HG03025 (cell line): Measurements from ENCODE around the gene HCAR2.
"Not testable (repeated sequence)": the region's sequence is repeated elsewhere in the genome, so short reads cannot be mapped to it uniquely, and the experiment has no call there.

ENCODE experiments used
- ATAC-seq: cut with Tn5 transposase; IDR thresholded peaks from one replicate; pipeline ENCODE4 v1.9.1; 2021; ENCODE audit warnings: mild to moderate bottlenecking, moderate library complexity; ENCODE audit not compliant: unreplicated experiment, low FRiP score

Gene HCAR2

DNA sequence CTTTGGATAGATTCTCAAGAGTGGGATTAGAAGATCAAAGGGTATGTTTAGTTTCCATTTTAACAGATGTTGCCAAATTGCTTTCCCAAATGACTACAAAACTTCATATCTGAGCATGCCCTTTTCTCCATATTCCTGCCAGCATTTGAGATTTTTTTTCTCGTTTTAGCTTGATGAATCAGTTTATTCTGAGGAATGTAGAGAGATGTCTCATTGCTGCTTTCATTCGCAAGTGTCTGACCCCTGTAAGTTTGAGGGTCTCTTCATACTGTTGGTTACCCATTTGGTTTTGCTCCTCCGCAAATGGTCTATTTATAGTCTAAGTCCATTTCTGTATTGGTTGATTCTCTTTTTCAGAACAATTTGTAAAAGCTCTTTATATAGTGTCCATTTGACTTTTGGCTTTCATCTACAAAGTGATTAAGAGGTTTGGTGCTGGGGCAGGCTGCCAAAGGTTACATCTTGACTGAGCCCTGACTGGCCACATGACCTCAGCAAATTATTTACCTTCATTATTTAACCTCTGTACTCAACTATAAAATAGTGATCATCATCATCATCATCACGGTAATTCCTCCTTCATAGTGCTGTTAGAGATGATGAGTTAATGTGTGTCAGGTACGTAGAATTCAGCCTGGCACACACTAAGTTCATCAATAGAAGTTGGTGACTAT is 33.6 kb downstream of the HCAR2 start:
- no peak for ATAC-seq

GRCh38 chr12:122668268-122668667 is 34.9 kb downstream of the HCAR2 start:
- no peak for ATAC-seq

DNA sequence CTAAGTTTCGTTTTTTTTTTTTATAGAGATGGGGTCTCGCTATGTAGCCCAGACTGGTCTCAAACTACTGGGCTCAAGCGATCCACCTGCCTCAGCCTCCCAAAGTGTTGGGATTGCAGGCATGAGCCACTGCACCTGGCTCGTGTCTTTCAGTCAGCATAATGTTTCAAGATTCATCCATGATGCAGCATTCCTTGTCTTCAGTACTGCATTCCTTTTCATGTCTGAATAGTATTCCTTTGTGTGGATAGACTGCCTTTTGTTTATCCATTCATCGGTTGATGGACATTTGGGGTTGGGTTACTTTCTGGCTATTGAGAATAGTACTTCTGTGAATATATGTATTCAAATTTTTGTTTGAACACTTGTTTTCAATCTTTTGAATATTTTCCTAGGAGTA is 37.4 kb downstream of the HCAR2 start:
- ATAC-seq = no peak

DNA sequence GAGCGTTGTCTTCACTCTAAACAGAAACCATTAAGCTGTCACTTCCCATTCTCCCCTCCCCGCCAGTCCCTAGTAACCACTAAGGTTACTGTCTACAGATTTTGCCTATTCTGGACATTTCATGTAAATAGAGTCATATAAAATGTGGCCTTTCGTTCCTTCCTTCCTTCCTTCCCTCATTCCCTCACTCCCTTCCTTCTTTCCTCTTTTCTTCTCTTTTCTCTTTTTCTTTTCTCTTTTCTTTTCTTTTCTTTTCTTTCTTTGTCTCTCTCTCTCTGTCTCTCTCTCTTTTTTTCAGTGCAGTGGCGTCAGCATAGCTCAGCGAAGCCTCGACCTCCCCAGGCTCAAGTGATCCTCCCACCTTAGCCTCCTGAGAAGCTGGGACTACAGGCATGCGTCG is 37.8 kb downstream of the HCAR2 start:
- no peak for ATAC-seq

GRCh38 chr12:122661938-122662337 is 41.2 kb downstream of the HCAR2 start:
- ATAC-seq = no peak

DNA sequence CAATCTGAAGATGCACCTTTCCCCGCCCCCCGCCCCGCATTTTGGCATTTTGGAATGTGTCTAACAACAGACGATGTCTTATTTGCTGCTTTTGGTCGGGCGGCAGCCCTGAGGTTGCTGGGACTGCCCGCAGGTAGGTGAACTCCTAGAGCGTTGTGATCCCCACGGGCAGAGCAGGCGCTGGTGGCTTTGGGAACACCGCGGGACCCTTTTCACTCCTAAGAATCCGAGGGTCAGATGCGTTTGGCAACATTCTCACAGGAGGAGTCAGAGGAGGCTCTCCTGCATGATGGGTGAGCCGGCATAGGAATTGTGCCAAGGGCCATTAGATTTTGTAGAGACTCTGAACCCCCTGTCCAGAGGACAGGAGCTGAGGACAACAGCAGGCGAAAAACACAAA is 41.9 kb downstream of the HCAR2 start:
- ATAC-seq = no peak

GRCh38 chr12:122659579-122659978 is 43.6 kb downstream of the HCAR2 start:
- no peak for ATAC-seq

DNA sequence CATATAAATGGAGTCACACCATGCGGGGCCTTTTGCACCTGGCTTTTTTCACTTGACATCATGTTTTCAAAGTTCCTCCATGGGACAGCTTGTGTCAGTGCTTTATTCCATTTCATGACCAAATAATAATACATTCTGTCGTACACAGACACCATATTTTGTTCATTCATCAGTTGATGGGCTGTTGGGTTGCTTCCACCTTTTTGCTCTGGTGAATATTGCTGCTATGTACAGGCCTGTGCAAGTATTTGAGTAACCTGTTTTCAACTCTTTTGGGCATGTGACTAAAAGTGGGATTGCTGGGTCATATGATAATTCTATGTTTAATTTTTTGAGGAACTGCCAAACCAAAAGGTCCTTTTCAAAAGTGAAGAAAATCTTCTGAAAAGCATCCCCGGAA is 46.9 kb downstream of the HCAR2 start:
- ATAC-seq = no peak

DNA sequence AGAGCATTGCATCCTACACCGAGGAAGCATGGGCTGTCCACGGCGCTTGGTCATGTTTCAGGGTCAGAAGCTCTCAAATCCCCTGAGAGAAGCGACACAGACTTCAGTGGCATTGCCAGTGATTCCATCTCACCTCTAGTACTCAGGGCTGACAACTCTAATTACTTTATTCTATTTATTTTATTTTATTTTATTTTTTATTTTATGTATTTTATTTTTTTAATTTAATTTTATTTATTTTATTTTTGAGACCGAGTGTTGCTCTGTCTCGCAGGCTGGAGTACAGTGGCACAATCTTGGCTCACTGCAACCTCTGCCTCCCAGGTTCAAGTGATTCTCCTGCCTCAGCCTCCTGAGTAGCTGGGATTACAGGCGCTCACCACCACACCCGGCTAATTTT is 49.9 kb downstream of the HCAR2 start:
- not testable (repeated sequence) for ATAC-seq

DNA sequence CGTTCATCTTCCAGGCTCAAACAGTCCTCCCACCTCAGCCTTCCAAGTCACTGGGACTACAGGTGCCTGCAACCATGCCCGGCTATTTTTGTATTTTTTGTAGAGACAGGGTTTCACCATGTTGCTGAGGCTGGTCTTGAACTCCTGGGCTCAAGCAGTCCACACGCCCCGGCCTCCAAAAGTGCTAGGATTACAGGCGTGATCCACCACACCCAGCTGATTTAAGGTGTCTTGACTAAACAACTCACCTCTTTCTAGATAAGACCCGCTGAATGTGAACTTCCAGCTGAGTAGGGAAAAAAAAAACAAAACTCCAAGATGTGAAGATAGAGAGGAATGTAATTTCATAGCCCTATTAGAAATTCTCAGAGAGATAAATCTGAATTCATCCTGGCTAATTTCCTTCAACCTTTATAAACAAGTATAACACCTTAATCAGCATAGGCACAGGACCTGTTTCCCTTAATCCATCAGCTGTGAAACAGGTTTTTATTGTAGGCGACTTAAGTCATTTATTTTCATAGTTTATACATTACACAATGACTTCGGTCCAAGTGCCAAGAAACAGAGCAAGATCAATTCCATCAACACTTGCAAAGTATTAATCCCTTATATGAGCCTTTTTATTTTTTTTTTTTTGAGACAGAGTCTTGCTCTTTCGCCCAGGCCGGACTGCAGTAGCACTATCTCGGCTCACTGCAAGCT is 51.5 kb downstream of the HCAR2 start:
- ATAC-seq = no peak
